Activated T-cell treated with anti-CD3 and anti-CD28 coated beads for 48 hours (primary cell): ENCODE results near the gene HSD17B7.

Source experiments
- DNase-seq: peaks from one replicate; pipeline ENCODE4 v3.0.0-alpha.2; 2020; ENCODE audit warnings: low read depth

Gene HSD17B7

GRCh38 chr1:162859191-162859590 is 68.7 kb downstream of the HSD17B7 start:
- DNase-seq = no peak

- no peak for DNase-seq
Observed at GRCh38 chr1:162861101-162861500, 70.6 kb downstream of the HSD17B7 start, which contains the start of gene CCDC190. Gene CCDC190 (minus strand): TSS chr1:162861175. CDS start chr1:162859646, 1,529 bp downstream.

- no peak for DNase-seq
Observed at GRCh38 chr1:162861625-162862024, 71.1 kb downstream of the HSD17B7 start.
